CD4-positive, alpha-beta T cell treated with Interleukin-4 for 4 hours (primary cell): ENCODE measurements around the gene FOXJ2.
"Not testable (repeated sequence)": the region's sequence is repeated elsewhere in the genome, so short reads cannot be mapped to it uniquely, and the experiment has no call there.

Experiments
- DNase-seq: peaks from one replicate; pipeline ENCODE4 v3.0.0-alpha.2; 2020

FOXJ2 gene

GRCh38 chr12:8031017-8031416 is 1.5 kb upstream of the FOXJ2 start:
- DNase-seq, result not testable (repeated sequence)

GRCh38 chr12:8031872-8032241 is 659 bp upstream of the FOXJ2 start:
- DNase-seq, result no peak

- peak; percentile 24 for DNase-seq
These were observed 883 bp downstream of the FOXJ2 start for GRCh38 chr12:8033153-8034044.

GRCh38 chr12:8034802-8035201 is 2.3 kb downstream of the FOXJ2 start:
- DNase-seq, result no peak

GRCh38 chr12:8035440-8036010 is 3.0 kb downstream of the FOXJ2 start:
- no peak for DNase-seq

- DNase-seq, result no peak
These were observed 3.8 kb downstream of the FOXJ2 start for GRCh38 chr12:8036346-8036745.

GRCh38 chr12:8037046-8037663 is 4.6 kb downstream of the FOXJ2 start:
- DNase-seq, result peak; percentile 29

GRCh38 chr12:8037947-8038346 is 5.4 kb downstream of the FOXJ2 start:
- DNase-seq, result no peak

GRCh38 chr12:8038659-8039114 is 6.2 kb downstream of the FOXJ2 start:
- DNase-seq, result peak; percentile 27

GRCh38 chr12:8040791-8041190 is 8.3 kb downstream of the FOXJ2 start:
- DNase-seq, result no peak

- peak; percentile 79 for DNase-seq
These were observed 13.7 kb downstream of the FOXJ2 start for GRCh38 chr12:8045952-8046944.

GRCh38 chr12:8047842-8048241 is 15.3 kb downstream of the FOXJ2 start:
- DNase-seq, result no peak

- no peak for DNase-seq
These were observed 16.4 kb downstream of the FOXJ2 start for GRCh38 chr12:8048906-8049305.

GRCh38 chr12:8050600-8051250 is 18.2 kb downstream of the FOXJ2 start:
- DNase-seq, result no peak

- DNase-seq, result no peak
These were observed 20.2 kb downstream of the FOXJ2 start for GRCh38 chr12:8052679-8053078.

GRCh38 chr12:8054816-8055215 is 22.3 kb downstream of the FOXJ2 start:
- no peak for DNase-seq

- DNase-seq, result no peak
These were observed 24.8 kb downstream of the FOXJ2 start for GRCh38 chr12:8057306-8057705.

GRCh38 chr12:8057839-8058238 is 25.3 kb downstream of the FOXJ2 start:
- DNase-seq, result no peak

GRCh38 chr12:8058506-8058905 is 26.0 kb downstream of the FOXJ2 start:
- DNase-seq, result no peak

GRCh38 chr12:8064131-8064530 is 31.6 kb downstream of the FOXJ2 start:
- no peak for DNase-seq

- peak; percentile 85 for DNase-seq
These were observed 33.6 kb downstream of the FOXJ2 start, which contains the start of gene C3AR1 for GRCh38 chr12:8065991-8066594. Gene C3AR1 (minus strand): TSS chr12:8066359. CDS start chr12:8060185, 6,174 bp downstream.

GRCh38 chr12:8069582-8069981 is 37.1 kb downstream of the FOXJ2 start:
- no peak for DNase-seq
